ENCODE measurements around the gene INCENP.

GRCh38 chr11:62143727-62144126 is 19.9 kb downstream of the INCENP start:
- TF ChIP-seq CTCF (IDR thresholded peaks at IDR 0.05) (no peak), EP300 (IDR thresholded peaks at IDR 0.05) (no peak)
